Activated CD8-positive, alpha-beta memory T cell treated with anti-CD3 and anti-CD28 coated beads, Interleukin-2, amount 50 U/mL, for 24 hours (primary cell): ENCODE data around the gene SNX20.

Experiments used
- DNase-seq: peaks from one replicate; pipeline ENCODE4 v3.0.0-alpha.2; 2020; ENCODE audit errors: extremely low read depth

SNX20 gene

DNA sequence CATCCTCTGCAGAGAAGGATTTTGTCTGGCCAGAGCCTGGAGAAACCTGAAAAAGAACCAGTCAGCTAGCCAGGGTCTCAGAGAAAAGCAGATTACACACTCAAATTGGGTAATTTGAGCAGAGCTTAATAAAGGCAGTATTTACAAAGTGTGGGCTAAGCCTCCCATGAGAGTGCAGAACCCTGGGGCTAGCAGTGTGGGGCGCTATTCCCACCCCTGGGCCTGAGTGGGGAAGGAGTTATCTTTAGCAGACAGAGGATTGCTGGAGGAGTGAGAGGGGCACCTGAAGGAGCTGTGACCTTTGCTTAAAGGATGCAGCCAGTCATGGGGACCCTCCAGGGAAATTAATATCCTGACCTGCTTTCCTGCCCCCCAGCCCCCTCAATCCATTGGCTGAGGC, 46.2 kb downstream of the SNX20 start:
- DNase-seq, result no peak

DNA sequence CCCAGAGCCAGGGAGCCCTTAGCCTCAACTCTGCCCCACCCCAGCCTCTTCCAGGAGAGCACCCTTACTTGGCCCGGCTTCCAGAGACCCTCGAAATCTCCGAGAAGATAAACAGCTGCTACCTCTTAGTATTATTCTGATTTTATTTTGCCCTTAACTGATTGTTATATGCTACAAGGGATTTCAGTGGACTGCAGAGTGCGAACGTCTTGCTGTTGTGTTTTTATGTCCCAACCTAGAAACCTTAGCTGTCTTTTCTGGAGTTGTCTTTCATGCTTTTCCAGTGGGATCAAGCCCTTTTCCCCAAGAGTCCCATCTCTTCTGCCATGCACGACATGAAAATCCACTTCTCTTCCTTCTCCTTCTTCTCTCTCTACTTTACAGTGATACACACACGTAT, 47.0 kb downstream of the SNX20 start:
- no peak for DNase-seq

DNA sequence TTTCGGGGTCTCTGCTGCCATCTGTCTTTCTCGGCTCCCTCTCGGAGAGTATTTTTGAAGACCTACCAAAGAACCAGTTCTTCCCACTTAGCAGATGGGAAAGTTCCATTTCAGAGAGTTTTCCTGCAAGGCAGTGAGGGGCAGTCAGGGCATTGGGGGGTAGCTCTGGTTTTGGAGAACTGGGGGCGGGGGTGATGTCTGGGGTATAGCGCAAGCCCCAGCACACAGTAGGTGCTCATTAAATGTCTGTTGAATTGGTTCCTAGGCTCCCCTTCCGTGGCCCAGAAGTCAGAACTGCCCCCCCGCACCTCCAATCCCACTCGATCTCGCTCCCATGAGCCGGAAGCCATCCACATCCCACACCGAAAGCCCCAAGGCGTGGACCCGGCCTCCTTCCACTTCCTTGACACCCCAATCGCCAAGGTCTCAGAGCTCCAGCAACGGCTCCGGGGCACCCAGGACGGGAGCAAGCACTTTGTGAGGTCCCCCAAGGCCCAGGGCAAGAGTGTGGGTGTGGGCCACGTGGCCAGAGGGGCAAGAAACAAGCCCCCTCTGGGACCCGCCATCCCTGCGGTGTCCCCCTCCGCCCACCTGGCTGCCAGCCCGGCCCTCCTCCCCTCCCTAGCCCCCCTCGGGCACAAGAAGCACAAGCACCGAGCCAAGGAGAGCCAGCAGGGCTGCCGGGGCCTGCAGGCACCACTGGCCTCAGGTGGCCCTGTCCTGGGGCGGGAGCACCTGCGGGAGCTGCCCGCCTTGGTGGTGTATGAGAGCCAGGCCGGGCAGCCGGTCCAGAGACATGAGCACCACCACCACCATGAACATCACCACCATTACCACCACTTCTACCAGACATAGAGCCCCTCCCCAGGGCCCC, 47.9 kb downstream of the SNX20 start:
- no peak for DNase-seq

DNA sequence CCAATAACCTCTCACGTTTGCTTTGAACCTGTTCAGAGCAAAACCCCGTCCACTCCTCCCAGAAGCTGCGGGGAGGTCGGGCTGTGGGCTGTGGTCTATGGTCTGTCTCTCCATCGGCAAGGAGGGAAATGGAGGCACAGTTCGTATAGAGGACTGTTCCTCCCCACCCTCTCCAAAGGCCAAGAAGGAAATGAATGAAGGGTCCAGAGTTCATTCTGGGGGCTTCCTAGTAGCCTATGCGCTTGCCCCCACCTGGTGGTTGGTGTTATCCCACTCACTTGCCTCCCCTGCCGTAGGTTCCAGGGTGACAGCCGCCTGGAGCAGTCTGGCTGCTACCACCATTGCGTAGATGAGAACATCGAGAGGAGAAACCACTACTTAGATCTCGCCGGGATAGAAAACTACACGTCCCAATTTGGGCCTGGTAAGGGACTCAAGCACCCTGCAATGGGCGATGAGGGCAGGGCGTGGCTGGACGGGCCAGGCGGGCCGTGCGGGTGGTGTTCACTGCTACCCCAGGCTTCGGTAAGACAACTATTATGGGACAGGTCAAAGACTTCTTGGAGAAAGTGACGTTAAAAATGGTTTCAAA, 49.0 kb downstream of the SNX20 start:
- no peak for DNase-seq

DNA sequence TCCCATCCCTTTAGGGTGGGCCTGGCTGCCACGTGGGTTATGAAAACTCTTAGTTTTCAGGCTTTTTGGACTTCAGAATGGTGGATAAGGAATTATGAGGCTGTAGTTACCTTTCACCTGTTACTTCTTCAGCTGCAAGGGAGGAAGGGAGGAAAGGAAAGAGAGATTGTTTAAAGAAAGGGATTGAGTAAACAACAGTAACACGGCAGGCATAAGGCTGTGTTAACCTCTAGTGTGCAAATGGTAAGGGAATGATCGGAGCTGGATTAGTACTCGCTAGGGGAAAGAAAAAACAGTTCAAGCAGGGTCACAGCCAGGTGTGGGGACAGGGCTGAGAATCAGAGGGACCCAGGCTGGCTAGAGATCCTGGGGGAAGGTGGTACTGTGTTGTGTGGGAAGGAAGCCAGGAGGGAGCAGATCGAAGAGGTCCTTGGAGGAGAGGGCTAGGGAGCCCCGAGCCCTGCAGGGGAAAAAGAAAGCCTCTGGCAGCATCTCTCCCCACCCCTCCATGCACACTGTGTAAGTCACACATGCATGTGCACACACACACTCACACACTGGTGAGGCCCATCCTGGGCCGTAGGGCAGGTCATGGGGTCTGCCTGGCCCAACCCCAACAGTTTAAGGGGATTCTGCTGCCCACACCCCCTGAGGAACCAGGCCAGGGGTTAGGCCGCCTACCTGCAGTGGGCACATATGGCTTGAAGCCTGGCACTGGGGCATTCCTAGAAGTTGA, 49.7 kb downstream of the SNX20 start:
- DNase-seq, result no peak

- no peak for DNase-seq
Measured at GRCh38 chr16:50630394-50631020, 50.6 kb downstream of the SNX20 start.

- no peak for DNase-seq
Measured at GRCh38 chr16:50629334-50629733, 51.8 kb downstream of the SNX20 start.

DNA sequence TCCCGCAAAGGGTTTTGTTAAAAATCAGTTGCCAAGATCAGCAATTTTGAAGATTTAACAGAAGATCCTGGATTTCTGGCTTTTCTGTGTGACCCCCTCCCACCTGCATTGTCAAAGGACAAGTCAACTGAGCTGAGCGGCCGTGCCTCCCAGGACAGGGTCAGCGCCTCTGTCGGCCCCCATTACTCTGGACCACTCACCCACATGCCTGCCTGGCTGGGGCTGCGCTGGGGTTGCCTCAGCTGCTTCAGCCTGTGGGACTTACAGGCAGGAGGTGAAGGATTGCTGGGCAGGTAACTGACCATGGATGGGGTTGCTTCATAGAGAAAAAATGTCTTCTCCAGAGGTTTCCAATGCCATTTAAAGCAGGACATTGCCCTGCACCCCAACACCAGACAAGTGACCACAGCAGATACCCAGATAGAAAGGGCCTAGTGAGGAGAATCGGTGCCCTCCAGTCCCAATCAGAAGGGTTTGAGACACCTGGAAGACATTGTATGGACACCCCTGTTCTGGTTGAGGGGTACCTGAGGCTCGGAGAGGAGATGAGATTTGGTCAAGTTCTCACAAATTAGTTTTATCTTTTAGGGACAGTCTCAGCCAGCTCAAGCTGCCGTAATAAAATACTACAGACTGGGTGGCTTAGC, 52.8 kb downstream of the SNX20 start:
- DNase-seq, result no peak

GRCh38 chr16:50627419-50627818, 53.7 kb downstream of the SNX20 start:
- no peak for DNase-seq

DNA sequence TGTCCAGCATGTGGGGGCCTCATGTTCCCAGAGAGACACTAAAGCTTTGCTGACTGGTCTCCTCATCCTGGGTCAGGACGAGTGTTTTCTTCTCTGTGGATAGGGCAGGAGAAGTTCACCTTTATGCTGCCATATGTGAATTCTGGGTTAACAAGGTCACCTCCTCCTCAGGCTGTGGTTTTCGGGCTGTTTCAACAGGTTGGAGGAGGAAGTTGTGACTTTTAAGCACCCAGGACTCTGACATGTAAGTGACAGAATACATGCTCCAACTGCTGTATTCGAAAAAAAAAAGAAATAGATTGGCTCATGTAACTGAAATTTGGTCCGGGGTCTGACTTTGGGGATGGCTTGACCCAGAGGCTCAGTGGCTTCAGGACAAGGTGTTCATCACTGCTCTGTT, 54.2 kb downstream of the SNX20 start:
- DNase-seq, result no peak

DNA sequence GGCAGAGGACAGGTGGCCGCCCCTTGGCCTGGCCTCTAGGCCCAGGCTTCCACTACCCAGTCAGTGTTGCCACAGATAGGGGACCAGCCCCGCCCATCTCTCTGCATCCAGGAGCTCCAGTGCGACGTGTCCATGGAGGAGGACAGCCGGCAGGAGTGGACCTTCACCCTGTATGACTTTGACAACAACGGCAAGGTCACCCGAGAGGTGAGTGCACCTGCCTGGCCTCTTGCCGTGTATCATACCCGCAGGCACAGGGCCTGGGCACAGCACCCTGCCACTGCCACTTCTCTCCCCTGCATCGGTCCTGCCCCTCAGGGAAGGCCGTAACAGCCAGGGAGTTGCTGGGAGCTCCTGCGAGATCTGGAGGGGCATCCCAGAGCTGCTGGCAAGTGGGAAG, 55.7 kb downstream of the SNX20 start:
- no peak for DNase-seq

- no peak for DNase-seq
Measured at GRCh38 chr16:50624449-50624970, 56.6 kb downstream of the SNX20 start.

GRCh38 chr16:50622643-50623369, 58.3 kb downstream of the SNX20 start:
- no peak for DNase-seq

DNA sequence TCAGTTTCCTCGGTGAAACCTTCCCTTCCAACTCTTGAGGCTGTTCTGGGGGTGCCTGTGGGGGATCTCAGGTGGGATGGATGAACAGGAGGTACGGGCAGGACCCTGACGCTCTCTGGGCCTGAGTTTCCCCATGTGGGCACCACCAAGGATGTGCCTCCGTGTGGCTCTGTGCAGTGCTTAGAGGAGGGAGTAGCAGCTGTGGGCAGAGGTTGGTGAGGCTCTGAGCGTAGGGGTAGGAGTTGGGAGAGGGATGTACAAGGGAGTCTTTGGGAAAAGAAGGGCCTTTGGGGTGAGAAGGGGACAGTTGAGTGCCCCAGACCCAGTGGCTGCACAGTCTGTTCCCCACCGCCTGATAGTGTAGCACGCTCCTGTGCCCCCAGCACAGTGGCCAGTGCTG, 59.1 kb downstream of the SNX20 start:
- DNase-seq, result no peak
